ENCODE measurements around the gene OSBP2.
"Not testable (repeated sequence)": the region's sequence is repeated elsewhere in the genome, so short reads cannot be mapped to it uniquely, and the experiment has no call there.

The OSBP2 gene

GRCh38 chr22:30755759-30756124, 61.1 kb downstream of the OSBP2 start:
- no peak for DNase-seq (ENCODE audit: low read depth in 2 of 2)

GRCh38 chr22:30763815-30764673, 69.4 kb downstream of the OSBP2 start:
- DNase-seq (ENCODE audit: low read depth in 2 of 2) = peak in 1 of 2 donors; percentile 19

- DNase-seq (ENCODE audit: low read depth in 2 of 2) = no peak
Observed at GRCh38 chr22:30767661-30768060, 73.0 kb downstream of the OSBP2 start.

GRCh38 chr22:30770716-30771115, 76.0 kb downstream of the OSBP2 start:
- DNase-seq (ENCODE audit: low read depth in 2 of 2) = no peak

- no peak for DNase-seq (ENCODE audit: low read depth in 2 of 2)
Observed at GRCh38 chr22:30773919-30774318, 79.2 kb downstream of the OSBP2 start.

GRCh38 chr22:30774566-30774965, 79.9 kb downstream of the OSBP2 start:
- DNase-seq (ENCODE audit: low read depth in 2 of 2) = no peak

- DNase-seq (ENCODE audit: low read depth in 2 of 2) = no peak
Observed at GRCh38 chr22:30776476-30776875, 81.8 kb downstream of the OSBP2 start.

GRCh38 chr22:30777146-30777545, 82.5 kb downstream of the OSBP2 start:
- not testable (repeated sequence) for DNase-seq (ENCODE audit: low read depth in 2 of 2)

- DNase-seq (ENCODE audit: low read depth in 2 of 2) = no peak
Observed at GRCh38 chr22:30777587-30777986, 82.9 kb downstream of the OSBP2 start.

- DNase-seq (ENCODE audit: low read depth in 2 of 2) = no peak
Observed at GRCh38 chr22:30778261-30778660, 83.6 kb downstream of the OSBP2 start.

- DNase-seq (ENCODE audit: low read depth in 2 of 2) = no peak
Observed at GRCh38 chr22:30780026-30780425, 85.4 kb downstream of the OSBP2 start.

- DNase-seq (ENCODE audit: low read depth in 2 of 2) = no peak
Observed at GRCh38 chr22:30781271-30781875, 86.7 kb downstream of the OSBP2 start.

- DNase-seq (ENCODE audit: low read depth in 2 of 2) = no peak
Observed at GRCh38 chr22:30782613-30783012, 87.9 kb downstream of the OSBP2 start.

- DNase-seq (ENCODE audit: low read depth in 2 of 2) = no peak
Observed at GRCh38 chr22:30783021-30783420, 88.3 kb downstream of the OSBP2 start.

GRCh38 chr22:30785527-30785926, 90.9 kb downstream of the OSBP2 start:
- no peak for DNase-seq (ENCODE audit: low read depth in 2 of 2)

- no peak for DNase-seq (ENCODE audit: low read depth in 2 of 2)
Observed at GRCh38 chr22:30790366-30790765, 95.7 kb downstream of the OSBP2 start.

GRCh38 chr22:30792456-30792855, 97.8 kb downstream of the OSBP2 start:
- DNase-seq (ENCODE audit: low read depth in 2 of 2) = no peak

- DNase-seq (ENCODE audit: low read depth in 2 of 2) = no peak
Observed at GRCh38 chr22:30795118-30795517, 100.4 kb downstream of the OSBP2 start.

- no peak for DNase-seq (ENCODE audit: low read depth in 2 of 2)
Observed at GRCh38 chr22:30801695-30802094, 107.0 kb downstream of the OSBP2 start.

- peak; percentile 3 to 16 for DNase-seq (ENCODE audit: low read depth in 2 of 2)
Observed at GRCh38 chr22:30802202-30803166, 107.8 kb downstream of the OSBP2 start.

GRCh38 chr22:30803679-30804078, 109.0 kb downstream of the OSBP2 start:
- DNase-seq (ENCODE audit: low read depth in 2 of 2) = no peak

GRCh38 chr22:30804626-30805025, 110.0 kb downstream of the OSBP2 start:
- DNase-seq (ENCODE audit: low read depth in 2 of 2) = no peak
